NT2/D1 (cell line): Measurements from ENCODE around the gene MYO5B.
A peak's percentile ranks its signal among the peaks of the same experiment; 100 is the strongest.

Experiments used
- DNase-seq: peaks from one replicate; pipeline ENCODE4 v3.0.0-alpha.2; 2011; ENCODE audit warnings: low read depth, low spot score
- H3K27me3 ChIP-seq: 2 replicates; pipeline ENCODE4 v1.6.0; 2011; ENCODE audit warnings: mild to moderate bottlenecking; ENCODE audit not compliant: insufficient read length, insufficient read depth
- H3K36me3 ChIP-seq: 2 replicates; pipeline ENCODE4 v1.6.1; 2011; ENCODE audit warnings: mild to moderate bottlenecking, low read length, mixed read lengths; ENCODE audit not compliant: insufficient read depth, insufficient read length
- H3K4me1 ChIP-seq: 2 replicates; pipeline ENCODE4 v1.5.1; 2011; ENCODE audit not compliant: insufficient read depth, insufficient read length
- H3K4me3 ChIP-seq: 2 replicates; pipeline ENCODE4 v1.5.1; 2011; ENCODE audit warnings: low read depth; ENCODE audit not compliant: insufficient read length
- H3K9ac ChIP-seq: 2 replicates; pipeline ENCODE4 v1.6.0; 2011; ENCODE audit warnings: low read depth; ENCODE audit not compliant: insufficient read length
- H3K9me3 ChIP-seq: 2 replicates; pipeline ENCODE4 v1.5.1; 2011; ENCODE audit warnings: mild to moderate bottlenecking, low read length; ENCODE audit not compliant: insufficient read depth
- SUZ12 ChIP-seq: IDR thresholded peaks from 2 replicates; pipeline ENCODE4 v1.6.1; 2011; ENCODE audit not compliant: insufficient read length, insufficient read depth; ENCODE audit errors: extremely low read depth
- YY1 ChIP-seq: IDR thresholded peaks from 2 replicates; pipeline ENCODE4 v1.6.1; 2011; ENCODE audit not compliant: insufficient read length, insufficient read depth
- ZNF274 ChIP-seq: IDR thresholded peaks from 2 replicates; pipeline ENCODE4 v1.6.1; 2011; ENCODE audit warnings: mild to moderate bottlenecking, low read depth, low read length

The MYO5B gene

GRCh38 chr18:50209311-50209710 is 14.4 kb upstream of the MYO5B start:
- Histone ChIP-seq H3K27me3 (no peaks in the 10 kb centered on the region), H3K4me3 (no peak overlapping the region), H3K9ac (no peak overlapping the region), H3K9me3 (no peaks in the 10 kb centered on the region), H3K36me3 (no peaks in the 10 kb centered on the region), H3K4me1 (no peaks in the 10 kb centered on the region)
- DNase-seq = no peak
- no peak for TF ChIP-seq ZNF274
- TF ChIP-seq SUZ12 = no peak
- TF ChIP-seq YY1 = no peak

GRCh38 chr18:50207722-50208121 is 12.8 kb upstream of the MYO5B start:
- Histone ChIP-seq H3K9ac (no peak overlapping the region), H3K4me3 (no peak overlapping the region), H3K9me3 (no peaks in the 10 kb centered on the region), H3K36me3 (no peaks in the 10 kb centered on the region), H3K4me1 (no peaks in the 10 kb centered on the region), H3K27me3 (peaks cover 7% of the 10 kb centered on the region)
- TF ChIP-seq YY1 (no peak), ZNF274 (no peak), SUZ12 (no peak)
- DNase-seq = no peak

- no peak overlapping the region for H3K9ac ChIP-seq
- DNase-seq = peak; percentile 40
Measured at GRCh38 chr18:50203801-50204604, 9.1 kb upstream of the MYO5B start.

GRCh38 chr18:50201476-50202018 is 6.6 kb upstream of the MYO5B start:
- Histone ChIP-seq H3K4me1 (no peaks in the 10 kb centered on the region), H3K36me3 (no peaks in the 10 kb centered on the region), H3K9me3 (no peaks in the 10 kb centered on the region; the same call in 1 of the 2 replicates), H3K9ac (no peak overlapping the region), H3K27me3 (peaks cover 18% of the 10 kb centered on the region), H3K4me3 (no peak overlapping the region)
- TF ChIP-seq YY1 (no peak), SUZ12 (no peak), ZNF274 (no peak)
- DNase-seq = no peak

More at GRCh38 chr18:50203801-50204604, 9.1 kb upstream of the MYO5B start:
- Histone ChIP-seq H3K36me3 (no peaks in the 10 kb centered on the region), H3K27me3 (peaks cover 8% of the 10 kb centered on the region), H3K4me1 (no peaks in the 10 kb centered on the region), H3K4me3 (no peak overlapping the region), H3K9me3 (no peaks in the 10 kb centered on the region; the same call in 1 of the 2 replicates)
- TF ChIP-seq SUZ12 (no peak), ZNF274 (no peak), YY1 (no peak)

GRCh38 chr18:50199921-50200320 is 5.0 kb upstream of the MYO5B start:
- no peaks in the 10 kb centered on the region for H3K4me1 ChIP-seq
- no peaks in the 10 kb centered on the region for H3K36me3 ChIP-seq
- H3K9ac ChIP-seq = no peak overlapping the region
- no peaks in the 10 kb centered on the region; the same call in 1 of the 2 replicates for H3K9me3 ChIP-seq
- DNase-seq = no peak
- H3K4me3 ChIP-seq = no peak overlapping the region
- TF ChIP-seq SUZ12 (no peak), YY1 (no peak), ZNF274 (no peak)
- H3K27me3 ChIP-seq = peaks cover 33% of the 10 kb centered on the region

GRCh38 chr18:50199346-50199855 is 4.5 kb upstream of the MYO5B start:
- Histone ChIP-seq H3K9ac (no peak overlapping the region), H3K4me3 (no peak overlapping the region), H3K4me1 (no peaks in the 10 kb centered on the region), H3K36me3 (no peaks in the 10 kb centered on the region), H3K9me3 (no peaks in the 10 kb centered on the region; the same call in 1 of the 2 replicates), H3K27me3 (peaks cover 38% of the 10 kb centered on the region)
- no peak for TF ChIP-seq ZNF274
- no peak for TF ChIP-seq YY1
- no peak for TF ChIP-seq SUZ12
- DNase-seq = no peak

DNA sequence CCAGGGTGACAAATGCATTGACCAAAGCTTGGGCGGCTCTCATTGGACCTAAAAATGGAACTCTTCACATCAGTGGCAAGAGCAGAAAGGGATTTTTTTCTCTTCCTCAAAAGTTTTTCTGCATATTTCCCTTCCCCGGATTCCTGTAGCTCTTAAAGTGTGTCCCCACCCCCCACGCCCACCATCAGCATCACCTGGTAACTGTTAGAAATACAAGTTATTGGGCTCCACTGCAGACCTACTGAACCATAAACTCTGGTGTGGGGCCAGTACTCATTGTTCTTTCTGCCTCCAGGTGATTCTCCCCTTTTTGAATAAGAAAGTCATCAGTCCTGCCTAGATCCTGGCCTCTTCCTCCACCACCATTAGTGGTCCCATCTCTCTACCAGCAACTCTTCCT is 1.3 kb upstream of the MYO5B start:
- Histone ChIP-seq H3K4me3 (no peak overlapping the region), H3K27me3 (peaks cover 61% of the 10 kb centered on the region), H3K9me3 (no peaks in the 10 kb centered on the region; the same call in 1 of the 2 replicates), H3K4me1 (peaks cover 4% of the 10 kb centered on the region), H3K9ac (no peak overlapping the region), H3K36me3 (no peaks in the 10 kb centered on the region)
- no peak for DNase-seq
- no peak for TF ChIP-seq YY1
- no peak for TF ChIP-seq SUZ12
- no peak for TF ChIP-seq ZNF274
